ENCODE measurements around the gene RIPK4. TPM values are rescaled to one million over a fixed set of nuclear protein-coding genes. Genes with fewer than 3 reads are reported as not detected.

The RIPK4 gene
- total RNA-seq, 4 donors from 2014 or later = 0.91 to 1.7 (median 1.1) TPM

DNA sequence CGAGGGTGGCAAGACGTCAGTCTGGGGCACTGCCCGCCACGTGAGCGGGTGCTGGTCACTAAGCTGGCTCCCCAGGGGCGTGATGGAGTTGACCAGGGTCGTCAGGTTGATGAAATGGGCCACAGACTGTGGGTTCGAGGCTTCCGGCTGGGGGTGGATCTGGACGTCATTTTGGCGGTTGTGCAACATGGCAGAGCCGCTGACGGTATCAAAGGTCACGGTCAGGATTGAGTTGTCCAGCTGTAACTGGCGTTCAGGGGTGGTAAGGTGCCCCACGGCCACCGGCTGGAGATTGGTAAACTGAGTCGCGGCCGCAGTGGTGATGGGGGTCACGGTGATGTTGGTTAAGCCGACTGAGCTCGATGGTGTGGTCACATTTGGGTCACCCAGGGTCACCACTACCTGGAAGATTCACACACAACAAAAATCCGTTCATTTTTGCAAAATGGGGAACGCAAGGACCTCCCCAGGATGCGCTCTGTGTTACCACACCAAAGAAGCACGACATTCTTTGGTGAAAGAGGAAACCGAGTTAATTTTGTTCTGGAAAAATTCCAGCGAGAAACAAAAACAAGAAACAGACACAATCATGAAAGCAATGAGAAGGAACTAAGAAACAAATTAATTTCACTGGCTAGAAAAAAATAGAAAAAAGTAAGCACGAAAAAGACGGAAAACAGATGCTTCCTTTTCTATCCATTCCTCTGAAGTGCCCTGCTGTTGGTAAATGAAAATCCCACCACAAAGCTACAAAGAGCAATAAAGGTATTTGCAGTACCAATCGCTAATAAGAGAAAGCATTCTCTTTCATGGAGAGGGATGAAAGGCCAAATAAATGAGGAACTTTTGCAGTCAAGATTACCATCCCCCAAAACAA, 34.7 kb upstream of the RIPK4 start:
- no peak for DNase-seq (ENCODE audit: extremely low spot score)
- WGBS = 90% methylated on average over 30 of the region's 32 CpGs
- Histone ChIP-seq H3K36me3 (peaks cover 33 to 65% (median 47%) of the 10 kb centered on the region in 4 donors), H3K4me1 (peaks cover 6 to 14% (median 13%) of the 10 kb centered on the region in 4 donors), H3K27ac (replicated peaks in 1 of 4) (no peak overlapping the region), H3K9me3 (no peaks in the 10 kb centered on the region), H3K4me3 (no peak overlapping the region), H3K27me3 (no peaks in the 10 kb centered on the region)
- intact Hi-C loops (cut with DNase I) = no loop called here
- no peak for TF ChIP-seq POLR2A (IDR thresholded peaks at IDR 0.05; ENCODE audit: low read depth)
- TF ChIP-seq, protein P1, sequence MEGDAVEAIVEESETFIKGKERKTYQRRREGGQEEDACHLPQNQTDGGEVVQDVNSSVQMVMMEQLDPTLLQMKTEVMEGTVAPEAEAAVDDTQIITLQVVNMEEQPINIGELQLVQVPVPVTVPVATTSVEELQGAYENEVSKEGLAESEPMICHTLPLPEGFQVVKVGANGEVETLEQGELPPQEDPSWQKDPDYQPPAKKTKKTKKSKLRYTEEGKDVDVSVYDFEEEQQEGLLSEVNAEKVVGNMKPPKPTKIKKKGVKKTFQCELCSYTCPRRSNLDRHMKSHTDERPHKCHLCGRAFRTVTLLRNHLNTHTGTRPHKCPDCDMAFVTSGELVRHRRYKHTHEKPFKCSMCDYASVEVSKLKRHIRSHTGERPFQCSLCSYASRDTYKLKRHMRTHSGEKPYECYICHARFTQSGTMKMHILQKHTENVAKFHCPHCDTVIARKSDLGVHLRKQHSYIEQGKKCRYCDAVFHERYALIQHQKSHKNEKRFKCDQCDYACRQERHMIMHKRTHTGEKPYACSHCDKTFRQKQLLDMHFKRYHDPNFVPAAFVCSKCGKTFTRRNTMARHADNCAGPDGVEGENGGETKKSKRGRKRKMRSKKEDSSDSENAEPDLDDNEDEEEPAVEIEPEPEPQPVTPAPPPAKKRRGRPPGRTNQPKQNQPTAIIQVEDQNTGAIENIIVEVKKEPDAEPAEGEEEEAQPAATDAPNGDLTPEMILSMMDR (IDR thresholded peaks at IDR 0.05) = no peak
- TF ChIP-seq POLR2AphosphoS5 (IDR thresholded peaks at IDR 0.05) = no peak
- TF ChIP-seq EP300 (IDR thresholded peaks at IDR 0.05) = no peak

DNA sequence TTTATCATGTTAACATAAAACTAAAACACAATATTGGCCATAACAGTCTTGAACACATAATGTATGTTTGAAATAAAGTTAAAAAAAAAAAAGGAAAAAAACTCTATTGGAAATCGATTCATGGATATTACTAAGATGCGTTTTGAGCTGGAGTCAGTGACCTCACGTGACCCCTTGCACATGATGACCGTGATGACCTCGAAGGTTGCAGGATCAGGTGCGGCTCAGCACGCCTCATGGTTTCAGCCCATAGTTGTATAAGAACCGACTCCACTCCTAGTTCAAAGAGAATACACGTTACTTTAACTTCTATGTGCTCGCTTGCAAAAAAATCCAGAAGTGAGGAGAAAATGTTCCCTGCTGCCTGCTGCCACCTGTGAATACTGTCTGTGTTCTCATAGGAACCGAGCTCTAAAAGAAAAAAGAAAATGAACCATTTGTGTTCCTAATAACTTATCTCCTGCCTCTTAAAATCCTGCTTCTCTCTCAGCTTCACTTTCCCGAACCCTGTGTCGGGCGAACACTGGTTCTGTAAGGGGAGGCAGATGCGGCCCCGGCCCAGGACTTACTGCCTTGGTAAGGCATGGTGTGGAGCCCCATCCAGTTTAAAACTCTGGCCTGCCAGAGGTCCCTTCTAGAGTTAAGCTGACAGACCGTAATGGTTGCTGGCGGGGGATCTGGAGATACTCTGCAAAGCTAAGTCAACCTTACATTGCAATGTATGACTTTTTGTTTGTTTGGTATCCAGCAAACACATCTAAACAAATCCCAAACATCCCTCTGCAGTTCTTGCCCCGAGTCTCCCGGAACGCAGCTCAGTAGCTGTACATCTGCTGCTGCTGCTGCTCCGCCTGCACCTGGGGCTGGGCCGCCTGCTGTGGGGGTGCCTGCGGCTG, 33.8 kb upstream of the RIPK4 start:
- Histone ChIP-seq H3K36me3 (peaks cover 33 to 65% (median 47%) of the 10 kb centered on the region in 4 donors), H3K27ac (replicated peaks in 1 of 4) (no peak overlapping the region), H3K4me1 (peaks cover 6 to 14% (median 13%) of the 10 kb centered on the region in 4 donors), H3K27me3 (no peaks in the 10 kb centered on the region), H3K4me3 (no peak overlapping the region), H3K9me3 (no peaks in the 10 kb centered on the region)
- intact Hi-C loops (cut with DNase I) = no loop called here
- DNase-seq (ENCODE audit: extremely low spot score) = no peak
- 90% methylated on average over 22 of the region's 24 CpGs for WGBS
- no peak for TF ChIP-seq EP300 (IDR thresholded peaks at IDR 0.05)
- no peak for TF ChIP-seq POLR2A (IDR thresholded peaks at IDR 0.05; ENCODE audit: low read depth)
- TF ChIP-seq, protein P1 (IDR thresholded peaks at IDR 0.05) = no peak
- TF ChIP-seq POLR2AphosphoS5 (IDR thresholded peaks at IDR 0.05) = no peak

DNA sequence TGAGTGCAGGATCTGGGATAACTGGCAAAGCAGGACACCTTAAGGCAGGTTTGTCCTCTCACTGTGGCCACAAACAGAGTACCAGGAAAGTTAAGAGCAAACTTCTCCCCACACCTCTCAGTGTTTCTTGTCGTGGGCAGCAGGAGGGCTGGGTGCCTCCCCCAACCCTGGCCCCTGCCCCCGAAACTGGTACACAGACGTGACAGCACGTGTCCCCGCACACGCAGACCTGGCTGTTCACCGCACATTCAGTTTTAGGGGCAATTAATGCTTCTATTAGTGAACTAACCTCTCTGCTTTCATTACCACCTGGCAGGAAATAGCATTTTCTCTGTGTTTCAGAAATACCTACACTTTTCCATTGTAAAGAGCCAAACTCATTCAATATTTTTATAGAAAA, 32.9 kb upstream of the RIPK4 start:
- no peak for TF ChIP-seq POLR2A (IDR thresholded peaks at IDR 0.05; ENCODE audit: low read depth)
- no peak for TF ChIP-seq POLR2AphosphoS5 (IDR thresholded peaks at IDR 0.05)
- DNase-seq (ENCODE audit: extremely low spot score) = no peak
- 93% methylated on average over 7 of the region's 7 CpGs for WGBS
- Histone ChIP-seq H3K9me3 (no peaks in the 10 kb centered on the region), H3K36me3 (peaks cover 33 to 65% (median 46%) of the 10 kb centered on the region in 4 donors), H3K27me3 (no peaks in the 10 kb centered on the region), H3K27ac (replicated peaks in 1 of 4) (no peak overlapping the region), H3K4me3 (no peak overlapping the region), H3K4me1 (peaks cover 6 to 14% (median 13%) of the 10 kb centered on the region in 4 donors)
- intact Hi-C loops (cut with DNase I) = no loop called here

DNA sequence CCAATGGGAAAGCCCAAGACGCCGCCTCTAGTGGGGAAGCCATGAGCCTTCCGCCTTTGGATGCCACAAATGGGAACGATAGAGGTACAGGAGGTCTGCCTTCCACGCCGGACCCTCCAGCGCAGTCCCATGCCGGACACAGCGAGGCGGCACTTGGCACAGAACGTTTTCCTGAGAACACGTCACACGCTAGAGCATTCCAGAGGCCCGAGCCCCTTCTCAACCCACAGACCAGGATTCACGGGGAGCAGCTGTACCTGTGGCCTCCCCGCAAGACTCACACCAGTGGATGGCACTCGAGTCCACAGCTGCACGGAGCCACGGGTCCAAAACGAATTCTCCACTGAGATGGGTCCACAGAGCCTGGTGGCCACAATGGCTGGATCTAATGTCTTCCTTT, 31.5 kb upstream of the RIPK4 start:
- H3K27me3 ChIP-seq = peaks cover 0 to 10% (median 0%) of the 10 kb centered on the region in 4 donors
- no peak overlapping the region for H3K4me3 ChIP-seq
- no peak for TF ChIP-seq POLR2A (IDR thresholded peaks at IDR 0.05; ENCODE audit: low read depth)
- peaks cover 33 to 57% (median 41%) of the 10 kb centered on the region in 4 donors for H3K36me3 ChIP-seq
- DNase-seq (ENCODE audit: extremely low spot score) = no peak
- 91% methylated on average over 20 of the region's 20 CpGs for WGBS
- intact Hi-C loops (cut with DNase I) = no loop called here
- no peak overlapping the region for H3K27ac ChIP-seq (replicated peaks in 1 of 4)
- peaks cover 6 to 12% (median 10%) of the 10 kb centered on the region in 4 donors for H3K4me1 ChIP-seq
- H3K9me3 ChIP-seq = peaks cover 0 to 1% (median 0%) of the 10 kb centered on the region in 4 donors

DNA sequence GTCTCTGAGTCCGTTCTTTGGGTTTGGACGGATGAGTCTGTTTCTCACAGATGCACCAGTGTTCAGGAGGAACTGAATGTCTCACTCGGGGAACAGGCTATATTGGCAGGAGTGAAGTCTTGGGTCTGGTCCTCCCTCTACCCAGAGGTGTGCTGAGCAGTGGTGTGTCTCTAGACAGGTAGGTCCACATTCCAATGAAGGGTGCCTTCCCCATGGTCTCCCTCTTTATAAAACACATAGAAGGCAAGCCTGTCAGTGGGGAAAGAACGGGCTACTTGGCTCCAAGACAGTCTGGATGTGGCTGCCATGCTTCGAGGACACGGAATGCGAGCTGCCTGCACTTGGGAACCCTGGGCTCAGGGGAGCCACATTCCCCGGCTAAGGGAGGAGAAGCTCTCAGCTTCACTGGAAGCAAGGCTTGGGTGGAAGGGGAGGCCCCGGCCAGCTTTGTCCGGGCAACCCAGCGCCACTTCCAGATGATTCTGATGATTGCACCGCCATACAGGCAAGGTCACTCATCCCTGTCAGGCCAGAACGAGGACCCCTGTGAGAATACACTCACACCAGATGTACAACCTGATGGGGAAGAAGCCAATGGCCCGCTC, 29.7 kb upstream of the RIPK4 start:
- WGBS = 90% methylated on average over 11 of the region's 14 CpGs
- Histone ChIP-seq H3K27me3 (peaks cover 0 to 18% (median 0%) of the 10 kb centered on the region in 4 donors), H3K9me3 (peaks cover 0 to 17% (median 10%) of the 10 kb centered on the region in 4 donors), H3K36me3 (peaks cover 26 to 42% (median 35%) of the 10 kb centered on the region in 4 donors), H3K27ac (replicated peaks in 1 of 4) (no peak overlapping the region), H3K4me1 (no peaks in the 10 kb centered on the region), H3K4me3 (no peak overlapping the region)
- intact Hi-C loops (cut with DNase I) = no loop called here
- no peak for DNase-seq (ENCODE audit: extremely low spot score)
- TF ChIP-seq POLR2A (IDR thresholded peaks at IDR 0.05; ENCODE audit: low read depth) (no peak), EP300 (IDR thresholded peaks at IDR 0.05) (no peak), POLR2AphosphoS5 (IDR thresholded peaks at IDR 0.05) (no peak)
- TF ChIP-seq, protein P1 (IDR thresholded peaks at IDR 0.05) = no peak

Measured in esophagus muscularis mucosa (tissue), 4 donors.